Stomach (tissue), 9 donors: Measurements from ENCODE around the gene DTYMK. TPM values are rescaled to one million over a fixed set of nuclear protein-coding genes. Genes with fewer than 3 reads are reported as not detected.
"Not testable (repeated sequence)": the region's sequence is repeated elsewhere in the genome, so short reads cannot be mapped to it uniquely, and the experiment has no call there.

Experiments used
- DNase-seq, 2 donors: peaks; one replicate each; pipeline versions ENCODE4 v3.0.0 to v3.0.0-alpha.2; 2013 to 2019
- H3K27ac ChIP-seq, 5 donors: fragments of 200-600 bp in 4 of 5; sonication (generic) in 4 of 5; one replicate each; pipeline ENCODE4 v1.5.1; 2013 to 2019; ENCODE audit warnings: mild to moderate bottlenecking in 1 of 5, moderate library complexity in 1 of 5
- H3K27me3 ChIP-seq, 3 donors: fragments of 200-600 bp; sonication (generic); one replicate each; pipeline ENCODE4 v1.5.1; 2017 to 2019; ENCODE audit warnings: mixed run types in 1 of 3
- H3K36me3 ChIP-seq, 4 donors: fragments of 200-600 bp; sonication (generic); 1 replicate in 3 of 4; 2 replicates in 1 of 4; pipeline ENCODE4 v1.5.1; 2016 to 2019
- H3K4me1 ChIP-seq, 4 donors: fragments of 200-600 bp; sonication (generic); one replicate each; pipeline ENCODE4 v1.5.1; 2016 to 2019
- H3K4me3 ChIP-seq, 4 donors: fragments of 200-600 bp; sonication (generic) in 3 of 4; one replicate each; pipeline ENCODE4 v1.5.1; 2016 to 2019; ENCODE audit warnings: mild to moderate bottlenecking in 1 of 4
- H3K9me3 ChIP-seq, 4 donors: fragments of 200-600 bp; sonication (generic); one replicate each; pipeline ENCODE4 v1.5.1; 2016 to 2019
- CTCF ChIP-seq, 7 experiments: fragments of 450-650 bp in 4 of 7; fragments of 200-600 bp in 3 of 7; sonication (generic) in 3 of 7; IDR thresholded peaks; one replicate each; pipeline ENCODE4 v1.5.1; 2016 to 2019; ENCODE audit warnings: antibody characterized with exemption in 7 of 7, control low read depth in 2 of 7, mild to moderate bottlenecking in 1 of 7
- EP300 ChIP-seq: sonication (generic); formaldehyde crosslinking; IDR thresholded peaks from one replicate; pipeline ENCODE4 v1.6.1; 2017; ENCODE audit warnings: antibody characterized with exemption
- POLR2A ChIP-seq, 4 donors: fragments of 450-650 bp; IDR thresholded peaks; one replicate each; pipeline ENCODE4 v1.6.1; 2016; ENCODE audit warnings: antibody characterized with exemption in 4 of 4, control low read depth in 2 of 4, mild to moderate bottlenecking in 1 of 4, moderate library complexity in 1 of 4
- POLR2AphosphoS5 ChIP-seq, 3 donors: sonication (generic); formaldehyde crosslinking; IDR thresholded peaks; one replicate each; pipeline ENCODE4 v1.6.1; 2016; ENCODE audit warnings: antibody characterized with exemption in 3 of 3
- WGBS, 5 donors: extraction: QIAGEN DNeasy Blood & Tissue Kit in 3 of 5; methylation state at CpG; one replicate each; pipeline versions ENCODE4 v1.1.5 to v1.1.7; 2013 to 2018; 5-methylcytosine and 5-hydroxymethylcytosine counted together
- intact Hi-C: fragments of 100-400 bp; cut with DNase I; formaldehyde crosslinking; loops from one replicate; pipeline ENCODE4 v1.15.1; 2023; ENCODE audit warnings: low total_unique reads
- polyA plus RNA-seq, 3 donors: library from polyadenylated mRNA; stranded (reverse); fragments of 200-250 nt; gene quantifications; one replicate each; pipeline ENCODE4 v1.2.3, GENCODE V29; 2013
- total RNA-seq, 5 donors: library from RNA; depleted of rRNA; stranded (reverse); fragments of >200 nt; gene quantifications; one replicate each; pipeline versions ENCODE4 v1.1.0 to v1.2.3, GENCODE V29; 2014 to 2016
- donor health status: healthy with polysubstance abuse.
- donor health status: Bipolar disorder and iron deficiency.
- donor health status: healthy.

The DTYMK gene
- total and polyA plus RNA-seq, 8 donors, result 3.5 to 50.0 (median 21.7) TPM

GRCh38 chr2:241666627-241667400, 19.8 kb downstream of the DTYMK start:
- WGBS, 5 donors, result 77 to 84% (median 83%) methylated on average over 42 of the region's 42 CpGs
- H3K4me3 ChIP-seq, result no peak overlapping the region
- H3K27ac ChIP-seq, result no peak overlapping the region
- TF ChIP-seq EP300 (no peak), POLR2AphosphoS5 (IDR thresholded peaks at IDR 0.05) (no peak), POLR2A (IDR thresholded peaks at IDR 0.05) (no peak), CTCF (IDR thresholded peaks at IDR 0.05) (no peak)
- no peaks in the 10 kb centered on the region for H3K4me1 ChIP-seq
- H3K36me3 ChIP-seq, result peaks cover 52 to 75% (median 65%) of the 10 kb centered on the region in 4 donors
- intact Hi-C loops, result no loop called here
- no peaks in the 10 kb centered on the region for H3K9me3 ChIP-seq
- H3K27me3 ChIP-seq, result no peaks in the 10 kb centered on the region
- DNase-seq, result peak in 1 of 2 donors; percentile 62

- Histone ChIP-seq H3K4me1 (no peaks in the 10 kb centered on the region), H3K36me3 (peaks cover 47 to 75% (median 65%) of the 10 kb centered on the region in 4 donors), H3K27ac (no peak overlapping the region), H3K9me3 (no peaks in the 10 kb centered on the region), H3K4me3 (no peak overlapping the region), H3K27me3 (no peaks in the 10 kb centered on the region)
- no peak for DNase-seq
- intact Hi-C loops, result no loop called here
- 89 to 92% (median 89%) methylated on average over 23 of the region's 23 CpGs for WGBS, 5 donors
- TF ChIP-seq POLR2A (IDR thresholded peaks at IDR 0.05) (no peak), POLR2AphosphoS5 (IDR thresholded peaks at IDR 0.05) (no peak)
Measured at GRCh38 chr2:241665731-241666440, 20.7 kb downstream of the DTYMK start.

GRCh38 chr2:241662731-241663130, 23.9 kb downstream of the DTYMK start:
- WGBS, 5 donors, result 89 to 93% (median 93%) methylated on average over 24 of the region's 24 CpGs
- H3K4me3 ChIP-seq, intact Hi-C loops, H3K27me3 ChIP-seq, H3K4me1 ChIP-seq, DNase-seq, H3K9me3 ChIP-seq, H3K27ac ChIP-seq: not testable (repeated sequence)
- peaks cover 36 to 75% (median 65%) of the 10 kb centered on the region in 4 donors for H3K36me3 ChIP-seq

- H3K4me1 ChIP-seq, result no peaks in the 10 kb centered on the region
- H3K36me3 ChIP-seq, result peaks cover 31 to 75% (median 67%) of the 10 kb centered on the region in 4 donors
- DNase-seq, result no peak
- H3K27me3 ChIP-seq, result no peaks in the 10 kb centered on the region
- no peak overlapping the region for H3K4me3 ChIP-seq
- TF ChIP-seq POLR2AphosphoS5 (IDR thresholded peaks at IDR 0.05), result no peak
- no peak for TF ChIP-seq POLR2A (IDR thresholded peaks at IDR 0.05)
- TF ChIP-seq CTCF (IDR thresholded peaks at IDR 0.05), result no peak
- no peak for TF ChIP-seq EP300
- no peaks in the 10 kb centered on the region for H3K9me3 ChIP-seq
- 92 to 93% (median 92%) methylated on average over 13 to 14 of the region's 14 CpGs for WGBS, 5 donors
- H3K27ac ChIP-seq, result no peak overlapping the region
- intact Hi-C loops, result no loop called here
Measured at GRCh38 chr2:241660593-241661213, 25.9 kb downstream of the DTYMK start.

GRCh38 chr2:241659150-241659739, 27.4 kb downstream of the DTYMK start:
- Histone ChIP-seq H3K4me1 (no peaks in the 10 kb centered on the region), H3K36me3 (peaks cover 45 to 90% (median 82%) of the 10 kb centered on the region in 4 donors), H3K27ac (no peak overlapping the region), H3K27me3 (no peaks in the 10 kb centered on the region), H3K9me3 (no peaks in the 10 kb centered on the region), H3K4me3 (no peak overlapping the region)
- WGBS, 5 donors, result 49 to 59% (median 50%) methylated on average over 25 to 26 of the region's 26 CpGs
- intact Hi-C loops, result no loop called here
- peak; percentile 58 to 89 for DNase-seq
- TF ChIP-seq POLR2A (IDR thresholded peaks at IDR 0.05), result no peak
- peak in 1 of 3 donors; percentile 43 for TF ChIP-seq POLR2AphosphoS5 (IDR thresholded peaks at IDR 0.05)
- TF ChIP-seq CTCF (IDR thresholded peaks at IDR 0.05), result peak in 5 of 7 experiments; percentile 39 to 55 (median 49)
